Neuronal stem cell (in vitro differentiated cells): ENCODE results near the gene FBXO41.

Experiments
- DNase-seq: peaks from one replicate; pipeline ENCODE4 v3.0.0-alpha.2; 2013; ENCODE audit warnings: low spot score
- H2AFZ ChIP-seq: one replicate; pipeline ENCODE4 v1.6.1; 2013; ENCODE audit warnings: mild to moderate bottlenecking, low read length, inconsistent platforms
- H2AK5ac ChIP-seq: 2 replicates; pipeline ENCODE4 v1.6.1; 2013; ENCODE audit warnings: low read depth, mild to moderate bottlenecking, inconsistent platforms, low read length, moderate library complexity, mixed read lengths
- H2BK120ac ChIP-seq: 2 replicates; pipeline ENCODE4 v1.6.1; 2013; ENCODE audit warnings: low read depth, mild to moderate bottlenecking, inconsistent platforms, low read length, moderate library complexity, mixed read lengths
- H2BK12ac ChIP-seq: one replicate; pipeline ENCODE4 v1.6.1; 2013; ENCODE audit warnings: low read length, inconsistent platforms
- H2BK15ac ChIP-seq: 2 replicates; pipeline ENCODE4 v1.6.1; 2013; ENCODE audit warnings: mild to moderate bottlenecking, low read length, inconsistent platforms, mixed read lengths
- H2BK5ac ChIP-seq: one replicate; pipeline ENCODE4 v1.6.1; 2013; ENCODE audit warnings: inconsistent platforms, mild to moderate bottlenecking, low read length, moderate library complexity
- H3K14ac ChIP-seq: one replicate; pipeline ENCODE4 v1.6.1; 2013; ENCODE audit warnings: low read length, inconsistent platforms
- H3K18ac ChIP-seq: 2 replicates; pipeline ENCODE4 v1.6.1; 2013; ENCODE audit warnings: low read length, inconsistent platforms
- H3K23ac ChIP-seq: 2 replicates; pipeline ENCODE4 v1.6.1; 2013; ENCODE audit warnings: low read depth, mild to moderate bottlenecking, mixed read lengths, low read length, inconsistent platforms; ENCODE audit not compliant: poor library complexity
- H3K27ac ChIP-seq: replicated peaks from 3 replicates; pipeline ENCODE4 v1.5.1; 2013; ENCODE audit warnings: low read length, inconsistent platforms
- H3K27me3 ChIP-seq, 3 experiments: 2 replicates each; pipeline ENCODE4 v1.6.1; 2013; ENCODE audit warnings: low read length in 3 of 3, mild to moderate bottlenecking in 2 of 3, inconsistent platforms in 1 of 3, low read depth in 1 of 3, mixed read lengths in 1 of 3, moderate library complexity in 1 of 3; ENCODE audit not compliant: control insufficient read depth in 3 of 3, insufficient read depth in 3 of 3
- H3K36me3 ChIP-seq, 2 donors: replicated peaks in 1 of 2; 2 replicates each; pipeline ENCODE4 v1.6.1; 2013; ENCODE audit warnings: low read length in 2 of 2; ENCODE audit not compliant: control insufficient read depth in 2 of 2, insufficient read depth in 2 of 2
- H3K4ac ChIP-seq: 2 replicates; pipeline ENCODE4 v1.6.1; 2013; ENCODE audit warnings: inconsistent platforms, mild to moderate bottlenecking, low read length, moderate library complexity
- H3K4me1 ChIP-seq, 2 donors: 1 replicate in 1 of 2; 2 replicates in 1 of 2; pipeline ENCODE4 v1.6.1; 2013; ENCODE audit warnings: low read length in 2 of 2, low read depth in 1 of 2; ENCODE audit not compliant: control insufficient read depth in 2 of 2, insufficient read depth in 1 of 2
- H3K4me2 ChIP-seq: one replicate; pipeline ENCODE4 v1.6.1; 2013; ENCODE audit warnings: mild to moderate bottlenecking, low read length, inconsistent platforms; ENCODE audit not compliant: insufficient read depth, poor library complexity, severe bottlenecking
- H3K4me3 ChIP-seq, 2 donors: 2 replicates each; pipeline ENCODE4 v1.5.1; 2013; ENCODE audit warnings: low read length in 2 of 2, mild to moderate bottlenecking in 2 of 2, inconsistent platforms in 1 of 2, moderate library complexity in 1 of 2
- H3K79me1 ChIP-seq: one replicate; pipeline ENCODE4 v1.6.1; 2013; ENCODE audit warnings: low read depth, mild to moderate bottlenecking, inconsistent platforms, low read length, moderate library complexity
- H3K9ac ChIP-seq: one replicate; pipeline ENCODE4 v1.6.1; 2013; ENCODE audit warnings: mild to moderate bottlenecking, low read depth, low read length, inconsistent platforms; ENCODE audit not compliant: poor library complexity
- H3K9me3 ChIP-seq, 2 donors: replicated peaks in 1 of 2; 2 replicates each; pipeline versions ENCODE3 to v1.6.1; 2013; ENCODE audit warnings: low read length in 2 of 2, mild to moderate bottlenecking in 2 of 2, inconsistent platforms in 1 of 2, low read depth in 1 of 2, mixed read lengths in 1 of 2, moderate library complexity in 1 of 2; ENCODE audit not compliant: control insufficient read depth in 2 of 2, insufficient read depth in 1 of 2
- H4K8ac ChIP-seq: one replicate; pipeline ENCODE4 v1.6.1; 2013; ENCODE audit warnings: low read depth, mild to moderate bottlenecking, inconsistent platforms, low read length, moderate library complexity
- H4K91ac ChIP-seq: one replicate; pipeline ENCODE4 v1.6.1; 2013; ENCODE audit warnings: low read length, low read depth, mild to moderate bottlenecking, inconsistent platforms; ENCODE audit not compliant: poor library complexity
- WGBS, 2 donors: extraction: QIAGEN DNeasy Blood & Tissue Kit; methylation state at CpG; one replicate each; pipeline ENCODE4 v1.1.7; 2013; ENCODE audit warnings: missing lambda C conversion rate in 2 of 2, mixed read lengths in 1 of 2; ENCODE audit not compliant: insufficient read length in 2 of 2, insufficient replicate concordance in 1 of 2; ENCODE audit errors: extremely low coverage in 2 of 2; 5-methylcytosine and 5-hydroxymethylcytosine counted together

Gene FBXO41

GRCh38 chr2:73232403-73233153 lies 51.7 kb downstream of the FBXO41 start:
- H2BK12ac ChIP-seq: no peak overlapping the region
- DNase-seq: no peak
- H2BK5ac ChIP-seq: no peak overlapping the region
- H3K36me3 ChIP-seq: peaks cover 4 to 28% of the 10 kb centered on the region in 2 donors
- H3K4me2 ChIP-seq: peak overlapping the region; percentile 76
- no peak overlapping the region for H4K8ac ChIP-seq
- peak overlapping the region; percentile 89 for H3K18ac ChIP-seq
- peak overlapping the region; percentile 60 for H3K14ac ChIP-seq
- peaks cover 9 to 11% of the 10 kb centered on the region in 2 donors for H3K4me1 ChIP-seq
- H3K9ac ChIP-seq: peak overlapping the region; percentile 83
- H3K27me3 ChIP-seq: no peaks in the 10 kb centered on the region
- H3K4me3 ChIP-seq: peak overlapping the region; percentile 85 to 90
- no peak overlapping the region for H3K4ac ChIP-seq
- H3K9me3 ChIP-seq: no peaks in the 10 kb centered on the region
- H2AK5ac ChIP-seq: no peak overlapping the region
- no CpG with 5 or more reads among the region's 37 CpGs for WGBS, 2 donors
- no peak overlapping the region for H2BK15ac ChIP-seq
- H2AFZ ChIP-seq: peak overlapping the region; percentile 88
- peak overlapping the region; percentile 92 for H3K23ac ChIP-seq
- no peak overlapping the region for H4K91ac ChIP-seq
- H2BK120ac ChIP-seq: no peak overlapping the region
- peaks cover 2% of the 10 kb centered on the region for H3K79me1 ChIP-seq
- no peak overlapping the region for H3K27ac ChIP-seq

- Histone ChIP-seq H3K27ac (no peak overlapping the region), H3K18ac (no peak overlapping the region), H2AFZ (no peak overlapping the region), H2AK5ac (no peak overlapping the region), H3K4me3 (no peak overlapping the region), H2BK120ac (no peak overlapping the region), H3K27me3 (no peaks in the 10 kb centered on the region), H4K8ac (no peak overlapping the region), H3K14ac (no peak overlapping the region), H2BK12ac (no peak overlapping the region), H2BK5ac (no peak overlapping the region), H2BK15ac (no peak overlapping the region), H3K36me3 (peaks cover 22 to 44% of the 10 kb centered on the region in 2 donors), H3K79me1 (no peaks in the 10 kb centered on the region), H3K4me2 (no peak overlapping the region), H3K23ac (no peak overlapping the region), H3K4ac (no peak overlapping the region), H3K9ac (no peak overlapping the region), H3K4me1 (peaks cover 3 to 4% of the 10 kb centered on the region in 2 donors), H3K9me3 (no peaks in the 10 kb centered on the region), H4K91ac (no peak overlapping the region)
- no peak for DNase-seq
- no CpG with 5 or more reads among the region's 14 CpGs for WGBS, 2 donors
These were observed 55.6 kb downstream of the FBXO41 start for GRCh38 chr2:73228631-73229030.

GRCh38 chr2:73227086-73227485 lies 57.2 kb downstream of the FBXO41 start:
- Histone ChIP-seq H3K14ac (no peak overlapping the region), H3K9me3 (no peaks in the 10 kb centered on the region), H2AK5ac (no peak overlapping the region), H2BK12ac (no peak overlapping the region), H3K18ac (no peak overlapping the region), H2AFZ (no peak overlapping the region), H3K23ac (no peak overlapping the region), H2BK120ac (no peak overlapping the region), H3K9ac (no peak overlapping the region), H4K91ac (no peak overlapping the region), H3K79me1 (no peaks in the 10 kb centered on the region), H3K4me1 (no peaks in the 10 kb centered on the region), H3K36me3 (peaks cover 27 to 59% of the 10 kb centered on the region in 2 donors), H3K27ac (no peak overlapping the region), H2BK15ac (no peak overlapping the region), H3K4me2 (no peak overlapping the region), H4K8ac (no peak overlapping the region), H3K4ac (no peak overlapping the region), H3K27me3 (no peaks in the 10 kb centered on the region), H2BK5ac (no peak overlapping the region), H3K4me3 (no peak overlapping the region)
- no peak for DNase-seq
- no CpG with 5 or more reads among the region's 3 CpGs for WGBS, 2 donors

GRCh38 chr2:73225513-73226360 lies 58.5 kb downstream of the FBXO41 start:
- H3K79me1 ChIP-seq: no peaks in the 10 kb centered on the region
- peaks cover 34 to 73% of the 10 kb centered on the region in 2 donors for H3K36me3 ChIP-seq
- H3K18ac ChIP-seq: no peak overlapping the region
- H2BK120ac ChIP-seq: no peak overlapping the region
- H3K4me1 ChIP-seq: no peaks in the 10 kb centered on the region
- no peak overlapping the region for H3K9ac ChIP-seq
- no peak overlapping the region for H3K27ac ChIP-seq
- no peaks in the 10 kb centered on the region for H3K27me3 ChIP-seq
- H2BK5ac ChIP-seq: no peak overlapping the region
- WGBS, 2 donors: no CpG with 5 or more reads among the region's 9 CpGs
- no peak overlapping the region for H2BK12ac ChIP-seq
- H3K14ac ChIP-seq: no peak overlapping the region
- no peak overlapping the region for H2AK5ac ChIP-seq
- H3K23ac ChIP-seq: no peak overlapping the region
- no peak overlapping the region for H2BK15ac ChIP-seq
- no peak for DNase-seq
- H3K9me3 ChIP-seq: no peaks in the 10 kb centered on the region
- no peak overlapping the region for H4K91ac ChIP-seq
- no peak overlapping the region for H3K4me3 ChIP-seq
- no peak overlapping the region for H2AFZ ChIP-seq
- H4K8ac ChIP-seq: no peak overlapping the region
- H3K4ac ChIP-seq: no peak overlapping the region
- no peak overlapping the region for H3K4me2 ChIP-seq
